22Rv1 (cell line): ENCODE data around the gene SLC25A26.

Source experiments
- ZFX ChIP-seq: fragments of 450-650 bp; IDR thresholded peaks from 2 replicates; pipeline ENCODE4 v1.6.1; 2017; ENCODE audit warnings: antibody characterized with exemption, borderline replicate concordance
- TF ChIP-seq, protein P1 (sequence below): fragments of 450-650 bp; IDR thresholded peaks from 2 replicates; pipeline ENCODE4 v1.5.1; 2017; ENCODE audit warnings: mild to moderate bottlenecking

DNA sequence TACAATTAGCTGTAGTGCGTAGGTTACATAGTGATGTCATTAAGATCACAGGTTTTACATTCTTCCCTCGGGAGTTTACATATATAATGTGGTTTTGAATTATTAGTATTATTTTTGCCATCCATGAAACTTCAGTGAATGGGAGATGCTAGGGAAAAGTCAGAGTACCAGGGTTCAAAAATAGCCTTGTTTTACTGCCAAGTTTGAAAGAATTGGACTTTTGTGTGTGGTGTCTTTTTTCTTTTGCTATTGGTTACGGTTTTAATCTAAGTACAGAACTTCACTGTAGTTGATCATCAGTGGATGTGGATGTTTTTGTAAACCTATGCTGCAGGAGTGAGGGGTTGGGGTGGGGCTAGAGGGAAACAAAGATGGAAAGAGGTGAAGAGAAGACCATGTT, 20.7 kb downstream of the SLC25A26 start:
- TF ChIP-seq, protein P1, sequence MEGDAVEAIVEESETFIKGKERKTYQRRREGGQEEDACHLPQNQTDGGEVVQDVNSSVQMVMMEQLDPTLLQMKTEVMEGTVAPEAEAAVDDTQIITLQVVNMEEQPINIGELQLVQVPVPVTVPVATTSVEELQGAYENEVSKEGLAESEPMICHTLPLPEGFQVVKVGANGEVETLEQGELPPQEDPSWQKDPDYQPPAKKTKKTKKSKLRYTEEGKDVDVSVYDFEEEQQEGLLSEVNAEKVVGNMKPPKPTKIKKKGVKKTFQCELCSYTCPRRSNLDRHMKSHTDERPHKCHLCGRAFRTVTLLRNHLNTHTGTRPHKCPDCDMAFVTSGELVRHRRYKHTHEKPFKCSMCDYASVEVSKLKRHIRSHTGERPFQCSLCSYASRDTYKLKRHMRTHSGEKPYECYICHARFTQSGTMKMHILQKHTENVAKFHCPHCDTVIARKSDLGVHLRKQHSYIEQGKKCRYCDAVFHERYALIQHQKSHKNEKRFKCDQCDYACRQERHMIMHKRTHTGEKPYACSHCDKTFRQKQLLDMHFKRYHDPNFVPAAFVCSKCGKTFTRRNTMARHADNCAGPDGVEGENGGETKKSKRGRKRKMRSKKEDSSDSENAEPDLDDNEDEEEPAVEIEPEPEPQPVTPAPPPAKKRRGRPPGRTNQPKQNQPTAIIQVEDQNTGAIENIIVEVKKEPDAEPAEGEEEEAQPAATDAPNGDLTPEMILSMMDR = no peak
- TF ChIP-seq ZFX = no peak
